Gastroesophageal sphincter (tissue), 4 donors: Measurements from ENCODE around the gene OPRD1. TPM values are rescaled to one million over a fixed set of nuclear protein-coding genes. Genes with fewer than 3 reads are reported as not detected.

ENCODE experiments used
- ATAC-seq: fragments of 150-250 bp; one replicate; pipeline ENCODE4 v1.9.1; 2016; ENCODE audit warnings: mild to moderate bottlenecking, moderate library complexity
- H3K27ac ChIP-seq, 4 donors: fragments of 200-600 bp; sonication (generic) in 3 of 4; 1 replicate in 3 of 4; 2 replicates in 1 of 4; pipeline ENCODE4 v1.5.1; 2016 to 2019
- H3K27me3 ChIP-seq: fragments of 200-600 bp; sonication (generic); one replicate; pipeline ENCODE4 v1.5.1; 2019
- H3K36me3 ChIP-seq, 2 donors: fragments of 200-600 bp; sonication (generic); one replicate each; pipeline ENCODE4 v1.5.1; 2019; ENCODE audit warnings: control low read depth in 1 of 2
- H3K4me1 ChIP-seq, 3 donors: fragments of 200-600 bp; sonication (generic); 1 replicate in 2 of 3; 2 replicates in 1 of 3; pipeline ENCODE4 v1.5.1; 2016 to 2019; ENCODE audit warnings: control low read depth in 2 of 3
- H3K4me3 ChIP-seq, 2 donors: fragments of 200-600 bp; sonication (generic); one replicate each; pipeline ENCODE4 v1.5.1; 2019; ENCODE audit warnings: mild to moderate bottlenecking in 1 of 2, moderate library complexity in 1 of 2
- H3K9me3 ChIP-seq, 3 donors: fragments of 200-600 bp; sonication (generic); one replicate each; pipeline ENCODE4 v1.5.1; 2017 to 2019; ENCODE audit warnings: control low read depth in 2 of 3
- EP300 ChIP-seq: sonication (generic); formaldehyde crosslinking; IDR thresholded peaks from one replicate; pipeline ENCODE4 v1.6.1; 2017; ENCODE audit warnings: antibody characterized with exemption, mild to moderate bottlenecking
- POLR2A ChIP-seq, 2 donors: fragments of 450-650 bp; IDR thresholded peaks; one replicate each; pipeline ENCODE4 v1.6.1; 2017; ENCODE audit warnings: antibody characterized with exemption in 2 of 2, mild to moderate bottlenecking in 2 of 2, moderate library complexity in 1 of 2
- POLR2AphosphoS5 ChIP-seq: sonication (generic); formaldehyde crosslinking; IDR thresholded peaks from one replicate; pipeline ENCODE4 v1.6.1; 2017; ENCODE audit warnings: antibody characterized with exemption
- WGBS, 2 donors: methylation state at CpG; one replicate each; pipeline ENCODE4 v1.1.5; 2018; ENCODE audit warnings: low coverage in 1 of 2; 5-methylcytosine and 5-hydroxymethylcytosine counted together
- total RNA-seq, 4 donors: library from RNA; depleted of rRNA; stranded (reverse); fragments of >200 nt; gene quantifications; one replicate each; pipeline ENCODE4 v1.1.0, GENCODE V29; 2016
- TF ChIP-seq, protein P1 (sequence below), 4 experiments: fragments of 200-600 bp in 2 of 4; fragments of 450-650 bp in 2 of 4; sonication (generic) in 1 of 4; IDR thresholded peaks; one replicate each; pipeline ENCODE4 v1.5.1; 2017 to 2019; ENCODE audit warnings: antibody characterized with exemption in 4 of 4, mild to moderate bottlenecking in 2 of 4, moderate library complexity in 2 of 4

The OPRD1 gene
- total RNA-seq, 4 donors from 2014 or later: 0.08 to 0.16 (median 0.13) TPM; not detected in 1

DNA sequence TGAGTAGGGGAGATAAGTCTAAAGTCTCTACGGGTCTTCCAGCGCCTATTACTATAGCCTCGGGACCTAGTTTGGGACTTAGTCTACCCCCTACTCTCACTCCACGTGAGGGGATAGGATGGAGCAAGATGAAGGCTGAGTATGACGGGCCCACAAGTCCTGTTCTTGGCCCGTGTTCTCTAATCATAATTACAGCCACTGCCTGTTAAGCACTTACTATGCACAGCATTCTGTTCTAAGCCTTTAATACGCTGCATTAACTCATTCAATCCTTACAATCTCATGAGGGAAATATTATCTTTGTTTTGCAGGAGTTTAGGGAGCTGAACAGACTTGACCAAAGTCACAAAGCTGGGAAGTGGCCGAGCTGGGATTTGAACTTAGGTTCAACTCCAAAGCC lies 78.5 kb downstream of the OPRD1 start:
- no peaks in the 10 kb centered on the region for H3K9me3 ChIP-seq
- peaks cover 0 to 33% (median 5%) of the 10 kb centered on the region in 3 donors for H3K4me1 ChIP-seq
- no peak overlapping the region for H3K4me3 ChIP-seq
- no peak overlapping the region for H3K27ac ChIP-seq
- no peaks in the 10 kb centered on the region for H3K27me3 ChIP-seq
- TF ChIP-seq POLR2A (IDR thresholded peaks at IDR 0.05) (no peak), EP300 (no peak), POLR2AphosphoS5 (no peak)
- TF ChIP-seq, protein P1, sequence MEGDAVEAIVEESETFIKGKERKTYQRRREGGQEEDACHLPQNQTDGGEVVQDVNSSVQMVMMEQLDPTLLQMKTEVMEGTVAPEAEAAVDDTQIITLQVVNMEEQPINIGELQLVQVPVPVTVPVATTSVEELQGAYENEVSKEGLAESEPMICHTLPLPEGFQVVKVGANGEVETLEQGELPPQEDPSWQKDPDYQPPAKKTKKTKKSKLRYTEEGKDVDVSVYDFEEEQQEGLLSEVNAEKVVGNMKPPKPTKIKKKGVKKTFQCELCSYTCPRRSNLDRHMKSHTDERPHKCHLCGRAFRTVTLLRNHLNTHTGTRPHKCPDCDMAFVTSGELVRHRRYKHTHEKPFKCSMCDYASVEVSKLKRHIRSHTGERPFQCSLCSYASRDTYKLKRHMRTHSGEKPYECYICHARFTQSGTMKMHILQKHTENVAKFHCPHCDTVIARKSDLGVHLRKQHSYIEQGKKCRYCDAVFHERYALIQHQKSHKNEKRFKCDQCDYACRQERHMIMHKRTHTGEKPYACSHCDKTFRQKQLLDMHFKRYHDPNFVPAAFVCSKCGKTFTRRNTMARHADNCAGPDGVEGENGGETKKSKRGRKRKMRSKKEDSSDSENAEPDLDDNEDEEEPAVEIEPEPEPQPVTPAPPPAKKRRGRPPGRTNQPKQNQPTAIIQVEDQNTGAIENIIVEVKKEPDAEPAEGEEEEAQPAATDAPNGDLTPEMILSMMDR (IDR thresholded peaks at IDR 0.05): no peak
- WGBS, 2 donors: 81 to 97% methylated on average over 7 to 8 of the region's 8 CpGs
- no peak for ATAC-seq
- H3K36me3 ChIP-seq: peaks cover 0 to 5% of the 10 kb centered on the region in 2 donors

DNA sequence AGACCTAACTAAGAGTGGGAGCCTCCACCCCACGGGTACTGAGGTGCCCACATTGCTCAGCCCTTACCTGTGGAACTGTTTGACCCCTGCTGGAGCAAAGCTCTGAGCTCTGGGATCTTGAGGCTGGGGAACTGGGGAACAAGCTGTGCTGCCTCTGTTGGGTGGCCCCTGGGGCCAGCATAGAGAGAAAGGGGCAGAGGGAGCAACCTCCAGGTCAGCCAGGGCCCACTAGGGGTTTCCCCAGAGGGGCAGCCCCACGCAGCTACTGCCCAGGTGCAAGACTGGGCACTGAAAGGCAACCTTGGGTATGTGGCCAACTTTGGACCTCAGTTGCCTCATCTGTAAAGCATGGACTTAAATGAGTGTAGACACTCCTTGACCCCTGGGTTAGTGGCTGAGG lies 78.9 kb downstream of the OPRD1 start:
- H3K4me3 ChIP-seq: no peak overlapping the region
- peaks cover 0 to 29% (median 5%) of the 10 kb centered on the region in 3 donors for H3K4me1 ChIP-seq
- WGBS, 2 donors: 20% methylated on average over 1 of the region's 2 CpGs; no CpG with 5 or more reads in 1 of the 2 donors
- H3K36me3 ChIP-seq: peaks cover 0 to 5% of the 10 kb centered on the region in 2 donors
- TF ChIP-seq POLR2AphosphoS5 (no peak), EP300 (no peak), POLR2A (IDR thresholded peaks at IDR 0.05) (no peak)
- TF ChIP-seq, protein P1 (IDR thresholded peaks at IDR 0.05): no peak
- no peak for ATAC-seq
- no peak overlapping the region for H3K27ac ChIP-seq
- no peaks in the 10 kb centered on the region for H3K9me3 ChIP-seq
- no peaks in the 10 kb centered on the region for H3K27me3 ChIP-seq

DNA sequence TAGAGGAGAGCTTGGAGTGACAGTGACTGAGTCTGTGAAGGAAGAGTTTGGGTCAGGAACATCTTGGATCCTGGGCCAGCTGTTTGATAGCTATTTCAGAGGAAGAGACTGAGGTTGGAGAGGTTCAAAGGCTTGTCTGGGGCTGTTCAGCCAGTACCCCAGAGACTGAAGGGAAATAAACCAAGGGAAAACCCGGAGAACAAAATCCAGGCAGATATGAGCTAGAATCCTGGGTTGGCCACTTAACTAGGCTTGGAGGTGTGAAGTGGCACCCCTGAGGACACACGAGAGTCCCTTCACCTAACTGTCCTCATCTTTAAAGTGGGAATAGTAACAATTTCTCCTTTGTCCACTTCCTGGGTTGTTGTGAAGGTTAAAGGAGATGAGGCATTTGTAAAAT lies 79.3 kb downstream of the OPRD1 start:
- ATAC-seq: no peak
- no peaks in the 10 kb centered on the region for H3K9me3 ChIP-seq
- 73 to 82% methylated on average over 2 of the region's 2 CpGs for WGBS, 2 donors
- no peaks in the 10 kb centered on the region for H3K27me3 ChIP-seq
- peaks cover 0 to 5% of the 10 kb centered on the region in 2 donors for H3K36me3 ChIP-seq
- no peak overlapping the region for H3K27ac ChIP-seq
- no peak for TF ChIP-seq POLR2AphosphoS5
- no peak for TF ChIP-seq EP300
- no peak for TF ChIP-seq POLR2A (IDR thresholded peaks at IDR 0.05)
- TF ChIP-seq, protein P1 (IDR thresholded peaks at IDR 0.05): no peak
- peaks cover 0 to 24% (median 5%) of the 10 kb centered on the region in 3 donors for H3K4me1 ChIP-seq
- no peak overlapping the region for H3K4me3 ChIP-seq

DNA sequence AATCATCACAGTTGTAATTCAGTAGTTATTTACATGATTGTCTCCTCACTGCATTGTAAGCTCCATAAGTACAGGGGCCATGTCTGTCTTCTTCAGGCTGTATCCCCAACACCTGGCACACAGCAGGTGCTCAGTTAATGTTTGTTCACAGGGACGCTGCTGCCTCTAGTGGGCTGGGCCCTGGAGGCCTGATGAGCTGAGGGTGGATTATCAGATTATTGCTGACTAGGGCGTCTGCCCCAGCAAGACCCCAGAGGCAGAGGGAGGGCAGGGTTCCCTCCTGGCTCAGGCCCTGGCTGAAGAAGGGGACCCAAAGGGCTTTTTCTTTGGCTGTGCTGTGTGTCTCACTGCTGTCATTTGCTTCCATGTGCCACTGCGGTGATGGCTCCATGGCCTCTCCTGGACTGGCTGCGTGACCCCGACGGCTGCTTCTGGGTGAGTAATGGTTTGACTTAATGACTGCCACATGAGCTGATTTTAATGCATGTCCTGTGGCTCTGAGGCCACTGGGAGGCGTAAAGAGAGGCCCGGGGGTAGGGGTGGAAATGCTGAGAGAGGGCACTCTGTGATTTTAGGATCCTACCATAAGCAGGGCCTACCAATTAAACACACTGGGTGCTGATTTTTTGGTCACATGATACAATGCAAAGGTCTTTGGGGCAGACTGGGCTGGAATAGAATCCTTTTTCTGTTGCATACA lies 81.6 kb downstream of the OPRD1 start:
- Histone ChIP-seq H3K4me1 (peaks cover 0 to 7% (median 6%) of the 10 kb centered on the region in 3 donors), H3K36me3 (peaks cover 0 to 5% of the 10 kb centered on the region in 2 donors), H3K9me3 (no peaks in the 10 kb centered on the region), H3K4me3 (no peak overlapping the region), H3K27me3 (no peaks in the 10 kb centered on the region), H3K27ac (no peak overlapping the region)
- no peak for ATAC-seq
- TF ChIP-seq, protein P1 (IDR thresholded peaks at IDR 0.05): no peak
- no peak for TF ChIP-seq POLR2A (IDR thresholded peaks at IDR 0.05)
- no peak for TF ChIP-seq POLR2AphosphoS5
- no peak for TF ChIP-seq EP300
- 48 to 67% methylated on average over 2 of the region's 8 CpGs for WGBS, 2 donors

DNA sequence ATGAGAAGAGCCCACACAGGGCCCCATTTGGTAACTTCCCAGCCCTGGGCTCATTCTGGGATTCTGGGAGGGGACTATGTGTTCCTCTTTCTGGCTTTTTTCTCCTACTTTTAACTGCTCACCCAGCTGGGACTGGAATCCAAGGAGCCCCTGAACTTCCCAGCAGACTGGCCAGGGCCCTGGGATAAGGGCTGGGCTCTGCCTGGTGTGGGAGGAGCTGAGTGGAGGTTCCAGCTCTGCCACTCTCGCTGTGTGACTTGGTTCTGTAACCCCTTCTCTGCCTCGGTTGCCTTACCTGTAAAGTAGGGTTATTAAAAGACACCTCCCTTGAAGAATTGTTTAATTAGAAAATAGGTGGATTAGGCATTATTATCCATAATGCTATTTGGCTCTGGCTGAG lies 82.8 kb downstream of the OPRD1 start:
- Histone ChIP-seq H3K9me3 (no peaks in the 10 kb centered on the region), H3K36me3 (peaks cover 0 to 5% of the 10 kb centered on the region in 2 donors), H3K4me3 (no peak overlapping the region), H3K27me3 (no peaks in the 10 kb centered on the region), H3K27ac (no peak overlapping the region), H3K4me1 (peaks cover 0 to 18% (median 9%) of the 10 kb centered on the region in 3 donors)
- ATAC-seq: no peak
- TF ChIP-seq, protein P1 (IDR thresholded peaks at IDR 0.05): no peak
- TF ChIP-seq EP300 (no peak), POLR2A (IDR thresholded peaks at IDR 0.05) (no peak)
- WGBS, 2 donors: 79% methylated on average over 2 of the region's 2 CpGs; no CpG with 5 or more reads in 1 of the 2 donors
